Right kidney (tissue), 9 donors: ENCODE data around the gene ZNF586.
"Not testable (repeated sequence)": the region's sequence is repeated elsewhere in the genome, so short reads cannot be mapped to it uniquely, and the experiment has no call there.

Experiments used
- DNase-seq: peaks from one replicate; pipeline ENCODE4 v3.0.0-alpha.2; 2016
- long read RNA-seq, 8 donors: transcript quantifications; one replicate each; lab custom pipeline, GENCODE V29; 2026

ZNF586 gene
- long read RNA-seq, donor 1, partial matches to known transcripts = 0 of 5 reads
- long read RNA-seq, donor 1, other reads (novel, unspliced or antisense) = 0 of 5 reads
- long read RNA-seq, donor 2 = 0 reads
- long read RNA-seq, donor 3, partial matches to known transcripts = 8 of 9 reads
- long read RNA-seq, donor 3, other reads (novel, unspliced or antisense) = 0 of 9 reads
- long read RNA-seq, donor 4, partial matches to known transcripts = 13 of 25 reads
- long read RNA-seq, donor 4, other reads (novel, unspliced or antisense) = 5 of 25 reads
- long read RNA-seq, donor 5, partial matches to known transcripts = 0 of 3 reads
- long read RNA-seq, donor 5, other reads (novel, unspliced or antisense) = 0 of 3 reads
- long read RNA-seq, donor 6, partial matches to known transcripts = 0 of 4 reads
- long read RNA-seq, donor 6, other reads (novel, unspliced or antisense) = 0 of 4 reads
- long read RNA-seq, donor 7, partial matches to known transcripts = 0 of 4 reads
- long read RNA-seq, donor 7, other reads (novel, unspliced or antisense) = 0 of 4 reads
- long read RNA-seq, donor 8, partial matches to known transcripts = 0 of 4 reads
- long read RNA-seq, donor 8, other reads (novel, unspliced or antisense) = 0 of 4 reads

DNA sequence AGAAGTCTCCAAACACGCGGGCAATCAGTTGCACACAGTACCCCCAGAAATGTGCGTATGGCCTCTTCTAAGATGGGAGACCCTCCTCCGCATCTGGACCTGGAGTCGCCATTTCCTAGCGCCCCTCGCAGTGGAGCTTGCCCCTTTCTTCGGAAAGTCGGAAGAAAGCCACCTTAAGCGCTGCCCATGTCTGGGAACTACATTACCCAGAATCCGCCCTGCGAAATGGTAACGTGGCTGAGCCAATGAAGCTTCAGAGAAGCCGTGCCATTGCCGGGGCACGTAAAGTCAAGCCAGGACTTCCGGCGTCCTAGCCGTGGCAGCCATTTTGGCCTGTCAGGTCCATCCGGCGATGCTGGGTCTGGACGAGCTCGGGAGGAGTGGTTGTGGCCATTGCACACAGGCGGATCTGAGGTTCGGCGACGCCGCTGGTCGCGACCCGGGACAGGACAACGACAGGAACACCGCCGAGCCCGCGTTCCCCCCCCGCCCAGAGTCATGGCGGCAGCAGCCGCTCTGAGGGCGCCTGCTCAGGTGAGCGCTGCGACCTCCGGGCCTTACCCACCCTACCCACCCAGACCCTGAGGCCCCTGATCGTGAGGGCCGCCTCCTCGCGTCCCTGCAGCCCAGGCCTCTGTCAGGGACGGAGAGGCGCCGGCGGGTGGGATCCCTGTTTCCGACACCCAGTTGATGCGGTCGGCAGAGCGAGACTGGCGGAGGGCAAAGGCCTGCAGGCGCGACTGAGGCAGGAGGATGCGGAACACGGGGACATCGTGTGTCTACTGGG lies at the start of gene ZNF586:
TSS of gene ZNF586 (plus strand) at position 332 of the 787 bp plus-strand sequence. CDS start at position 499, 167 bp downstream.
- DNase-seq = peak; percentile 83

DNA sequence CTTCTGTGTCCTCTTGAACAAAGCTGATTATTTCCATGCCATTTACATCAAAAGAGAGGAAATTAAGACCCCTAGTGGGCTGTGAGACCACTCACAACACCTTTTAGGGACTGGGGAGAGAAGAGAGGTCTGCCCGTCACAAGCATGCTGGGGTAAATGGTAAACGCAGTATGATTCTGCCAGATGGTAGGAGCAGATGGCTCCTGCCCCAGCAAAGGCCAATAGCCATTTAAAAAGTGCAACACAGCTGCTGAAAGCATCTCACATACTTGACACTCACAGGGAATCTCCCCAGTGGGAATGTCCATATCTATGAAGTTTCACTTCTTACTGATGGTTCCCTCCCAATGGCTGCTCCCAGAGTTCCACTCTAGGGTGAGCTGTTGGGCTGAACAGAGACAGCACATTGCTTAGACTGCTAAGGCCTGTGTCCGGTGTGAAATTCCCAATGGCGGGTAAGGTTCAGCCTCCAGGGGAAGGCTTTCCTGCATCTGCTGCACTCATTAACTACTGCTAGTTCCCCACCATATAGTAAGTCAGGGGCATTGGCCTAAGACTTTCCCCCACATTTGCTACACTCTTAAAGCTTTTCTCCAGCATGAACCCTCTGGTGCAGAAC lies 49.5 kb upstream of the ZNF586 start:
- DNase-seq = no peak

DNA sequence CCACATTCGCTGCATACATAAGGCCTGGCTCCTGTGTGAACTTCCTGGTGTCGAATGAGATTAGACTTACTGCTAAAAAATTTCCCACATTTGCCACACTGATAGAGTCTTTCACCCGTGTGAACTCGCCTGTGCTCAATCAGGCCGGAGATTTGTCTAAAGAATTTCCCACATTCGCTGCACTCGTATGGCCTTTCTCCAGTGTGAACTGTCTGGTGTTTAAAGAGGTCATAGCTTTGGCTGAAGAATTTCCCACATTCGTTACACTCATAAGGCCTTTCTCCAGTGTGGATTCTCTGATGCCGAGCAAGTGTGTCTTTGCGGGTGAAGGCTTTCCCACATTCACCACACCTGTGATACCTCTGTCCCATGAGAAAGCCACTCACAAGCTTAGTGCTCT lies 48.6 kb upstream of the ZNF586 start:
- DNase-seq = no peak

DNA sequence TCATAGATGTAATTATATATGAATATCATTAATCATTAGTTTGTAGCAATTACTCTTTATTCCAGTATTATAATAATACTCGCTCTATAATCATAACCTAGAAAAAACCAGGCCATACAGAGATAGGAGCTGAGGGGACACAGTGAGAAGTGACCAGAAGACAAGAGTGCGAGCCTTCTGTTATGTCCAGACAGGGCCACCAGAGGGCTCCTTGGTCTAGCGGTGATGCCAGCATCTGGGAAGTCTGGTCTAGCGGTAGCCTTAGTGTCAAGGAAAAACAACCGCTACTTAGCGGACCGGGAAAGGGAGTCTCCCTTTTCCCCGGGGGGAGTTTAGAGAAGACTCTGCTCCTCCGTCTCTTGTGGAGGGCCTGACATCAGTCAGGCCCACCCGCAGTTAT lies 31.2 kb upstream of the ZNF586 start:
- DNase-seq = peak; percentile 49

DNA sequence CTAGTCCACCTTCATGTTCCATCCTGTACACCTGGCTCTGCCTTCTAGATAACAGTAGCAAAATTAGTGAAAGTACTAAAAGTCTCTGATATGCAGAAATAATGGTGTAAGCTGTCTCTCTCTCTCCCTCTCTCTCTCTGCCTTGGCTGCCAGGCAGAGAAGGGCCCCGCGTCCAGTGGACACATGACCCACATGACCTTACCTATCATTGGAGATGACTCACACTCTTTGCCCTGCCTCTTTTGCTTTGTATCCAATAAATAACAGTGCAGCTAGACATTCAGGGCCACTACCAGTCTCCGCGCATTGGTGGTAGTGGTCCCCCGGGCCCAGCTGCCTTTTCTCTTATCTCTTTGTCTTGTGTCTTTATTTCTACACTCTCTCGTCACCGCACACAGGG lies 30.7 kb upstream of the ZNF586 start:
- DNase-seq = not testable (repeated sequence)

DNA sequence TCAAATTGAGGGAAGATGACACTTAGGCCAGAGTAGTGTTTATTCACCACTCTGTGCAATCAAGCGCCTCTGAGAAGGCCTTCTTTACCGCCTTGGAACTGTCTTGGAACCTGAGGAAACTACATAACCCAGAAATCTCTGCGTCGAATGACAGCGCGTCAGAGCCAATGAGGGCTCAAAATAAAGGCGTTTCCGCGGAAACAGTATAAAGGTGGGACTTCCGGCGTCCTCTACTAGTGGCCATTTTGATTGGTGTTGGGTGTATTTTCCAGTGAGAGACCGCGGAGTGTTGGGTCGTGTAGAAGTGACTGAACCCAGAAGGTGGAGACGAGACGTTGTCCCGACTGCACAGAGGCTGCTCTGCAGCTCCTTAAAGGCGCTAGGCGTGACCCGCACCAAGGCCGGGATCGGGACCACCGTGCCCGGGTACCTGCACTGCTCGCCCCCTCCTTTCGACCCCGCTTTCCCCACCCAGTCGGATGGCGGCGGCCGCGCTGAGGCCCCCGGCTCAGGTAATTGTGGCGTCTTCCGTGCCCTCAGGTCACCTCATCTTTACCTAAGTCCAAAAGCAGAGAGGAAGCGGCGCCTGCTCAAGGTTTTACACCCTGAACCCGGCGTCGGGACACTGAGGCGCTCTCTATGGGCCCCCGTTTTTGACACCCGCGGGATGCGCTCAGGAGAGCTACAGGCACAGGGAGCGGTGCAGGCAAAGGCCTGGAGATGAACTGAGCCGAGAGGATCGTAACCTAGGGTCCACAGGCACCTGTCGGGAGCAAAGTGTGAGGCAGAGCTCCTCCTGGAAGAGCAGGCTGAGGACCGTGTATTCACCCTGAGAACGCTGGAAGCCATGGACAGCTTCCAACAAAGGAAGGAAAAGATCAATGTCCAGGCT lies 22.6 kb upstream of the ZNF586 start, which contains the start of gene ZNF776:
TSS of gene ZNF776 (plus strand) at position 236 of the 892 bp plus-strand sequence. CDS start at position 480, 244 bp downstream.
- DNase-seq = peak; percentile 90

DNA sequence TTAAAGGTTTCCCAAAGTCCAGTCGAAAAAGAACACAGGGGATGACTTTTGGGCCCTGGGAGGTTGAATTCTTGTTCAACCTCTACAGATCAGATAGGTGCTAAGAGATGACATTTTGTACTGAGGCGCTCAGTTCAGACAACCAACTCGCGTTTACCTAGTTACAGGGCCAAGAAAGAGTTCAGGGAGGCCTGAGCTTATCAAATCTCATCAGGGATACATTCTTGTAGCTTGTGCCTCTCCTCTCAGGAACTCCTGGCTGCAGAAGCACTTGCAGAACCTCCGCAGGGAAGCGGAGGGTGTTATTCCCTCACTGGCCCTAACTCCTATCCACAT lies 22.0 kb upstream of the ZNF586 start:
- no peak for DNase-seq

DNA sequence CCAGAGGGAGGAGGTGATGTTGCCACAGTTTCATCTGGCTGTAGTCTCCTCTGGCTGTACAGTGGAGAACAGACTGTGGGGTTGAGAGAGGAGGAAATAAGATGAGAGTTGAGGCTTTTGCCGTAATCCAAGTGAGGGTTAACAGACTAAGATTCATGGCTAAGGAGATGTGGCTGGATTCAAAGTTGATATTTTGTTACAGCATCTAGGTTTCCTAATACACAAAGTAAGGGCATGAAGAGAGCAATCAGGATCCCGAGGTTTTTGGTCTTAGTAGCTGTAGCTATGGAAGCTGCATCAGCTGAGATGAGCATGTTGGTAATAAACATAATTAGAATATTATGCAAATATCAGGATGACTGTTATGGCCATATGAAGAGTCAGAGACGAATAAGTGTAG lies 21.4 kb upstream of the ZNF586 start:
- no peak for DNase-seq

DNA sequence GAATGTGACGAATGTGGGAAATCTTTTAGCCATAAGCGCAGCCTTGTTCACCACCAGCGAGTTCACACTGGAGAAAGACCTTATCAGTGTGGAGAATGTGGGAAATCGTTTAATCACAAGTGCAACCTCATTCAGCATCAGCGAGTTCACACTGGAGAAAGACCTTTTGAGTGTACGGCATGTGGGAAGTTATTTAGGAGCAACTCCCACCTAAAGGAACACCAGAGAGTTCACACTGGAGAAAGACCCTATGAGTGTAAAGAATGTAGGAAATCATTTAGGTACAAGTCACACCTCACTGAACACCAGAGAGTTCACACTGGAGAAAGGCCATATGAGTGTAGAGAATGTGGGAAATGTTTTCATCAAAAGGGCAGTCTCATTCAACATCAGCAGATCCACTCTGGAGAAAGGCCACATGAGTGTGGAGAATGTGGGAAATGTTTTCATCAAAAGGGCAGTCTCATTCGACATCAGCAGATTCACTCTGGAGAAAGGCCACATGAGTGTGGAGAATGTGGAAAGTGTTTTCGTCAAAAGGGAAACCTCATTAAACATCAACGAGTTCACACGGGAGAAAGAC lies 15.3 kb upstream of the ZNF586 start:
- DNase-seq = no peak

DNA sequence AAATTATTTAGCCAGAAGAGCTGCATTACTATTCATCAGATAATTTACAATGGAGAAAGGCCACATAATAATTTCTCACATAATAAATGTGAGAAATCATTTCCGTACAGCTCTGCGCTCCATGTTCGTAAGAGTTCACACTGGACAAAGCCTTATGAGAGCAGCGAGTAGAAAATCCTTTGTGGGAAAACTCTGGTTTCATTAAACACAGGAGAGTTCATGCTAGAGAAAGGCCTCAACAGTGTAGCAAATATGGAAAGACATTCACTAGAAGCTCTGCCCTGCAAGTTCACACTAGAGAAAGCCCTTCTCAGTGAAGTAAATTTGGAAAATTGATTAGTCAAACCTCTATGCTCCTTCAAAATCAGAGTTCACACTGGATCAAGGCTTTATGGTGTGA lies 14.4 kb upstream of the ZNF586 start:
- DNase-seq = no peak

DNA sequence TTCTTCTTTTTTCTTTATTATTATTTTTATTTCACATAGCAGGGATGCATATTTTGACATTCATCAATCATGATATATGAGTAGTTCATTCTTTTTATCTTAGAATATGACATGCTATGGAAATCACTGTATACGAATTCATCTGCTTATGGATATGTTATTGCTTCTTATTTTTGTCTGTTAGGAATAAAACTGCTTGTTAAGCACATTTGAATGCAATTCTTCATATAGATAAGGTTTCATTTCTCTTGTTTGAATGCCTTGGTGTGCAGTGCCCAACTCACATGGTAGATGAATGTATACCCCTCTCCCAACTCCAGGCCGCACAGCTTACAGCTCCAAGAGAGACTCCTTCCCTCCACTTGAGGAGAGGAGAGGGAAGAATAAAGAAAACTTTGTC lies 11.5 kb upstream of the ZNF586 start:
- no peak for DNase-seq

DNA sequence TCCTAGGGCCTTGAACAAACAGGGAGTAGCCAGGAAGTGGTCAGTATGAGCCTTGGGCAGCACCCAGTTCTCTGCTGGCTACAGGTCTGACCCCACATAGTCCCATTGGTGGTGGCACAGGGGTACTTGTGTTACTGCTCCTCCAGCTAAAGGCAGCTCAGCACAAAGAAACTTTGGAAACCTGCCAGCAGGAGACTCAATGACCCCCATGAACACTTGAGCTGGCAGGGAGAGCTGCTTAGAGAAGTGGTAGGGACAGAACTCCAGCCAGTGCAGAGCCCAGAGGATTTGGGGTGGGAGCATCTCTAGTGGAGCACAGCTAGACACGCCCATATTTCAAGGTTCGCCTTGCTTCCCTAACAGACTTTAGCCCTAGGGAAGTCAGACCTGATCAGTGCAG lies 10.4 kb upstream of the ZNF586 start:
- DNase-seq = no peak

DNA sequence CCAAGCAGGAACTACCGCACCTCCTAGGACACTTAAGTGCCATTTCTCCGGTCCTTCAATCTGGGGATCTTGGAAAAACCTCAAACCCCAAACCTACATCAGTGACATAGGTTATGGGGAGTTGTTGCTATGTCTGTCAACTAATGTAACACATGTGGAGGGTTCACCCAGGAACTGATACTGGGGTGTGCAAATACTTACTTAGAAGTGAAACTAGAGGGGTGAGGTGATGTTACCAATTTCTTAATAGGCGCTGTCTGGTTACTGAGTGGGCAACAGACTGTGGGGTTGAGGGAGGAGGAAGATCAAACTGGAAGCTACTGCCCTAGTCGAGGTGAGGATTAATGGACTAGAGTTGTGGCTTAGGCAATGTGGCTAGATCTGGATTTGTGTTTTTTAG lies 1.9 kb downstream of the ZNF586 start:
- DNase-seq = no peak

DNA sequence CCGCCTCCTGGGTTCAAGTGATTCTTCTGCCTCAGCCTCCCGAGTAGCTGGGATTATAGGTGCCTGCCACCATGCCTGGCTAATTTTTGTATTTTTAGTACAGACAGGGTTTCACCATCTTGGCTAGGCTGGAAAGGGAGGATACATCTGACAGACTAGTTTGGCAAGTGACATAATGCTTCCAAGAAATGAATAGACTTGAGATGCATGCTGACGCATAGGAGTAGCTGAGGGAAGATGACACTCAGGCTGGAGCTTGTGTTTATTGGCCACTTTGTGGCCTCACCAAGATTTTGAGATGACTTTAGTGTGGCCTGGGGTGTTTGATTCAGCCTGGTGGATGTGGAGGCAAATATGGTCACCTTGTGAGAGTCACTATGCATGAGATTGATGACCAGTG lies 4.0 kb downstream of the ZNF586 start:
- no peak for DNase-seq

DNA sequence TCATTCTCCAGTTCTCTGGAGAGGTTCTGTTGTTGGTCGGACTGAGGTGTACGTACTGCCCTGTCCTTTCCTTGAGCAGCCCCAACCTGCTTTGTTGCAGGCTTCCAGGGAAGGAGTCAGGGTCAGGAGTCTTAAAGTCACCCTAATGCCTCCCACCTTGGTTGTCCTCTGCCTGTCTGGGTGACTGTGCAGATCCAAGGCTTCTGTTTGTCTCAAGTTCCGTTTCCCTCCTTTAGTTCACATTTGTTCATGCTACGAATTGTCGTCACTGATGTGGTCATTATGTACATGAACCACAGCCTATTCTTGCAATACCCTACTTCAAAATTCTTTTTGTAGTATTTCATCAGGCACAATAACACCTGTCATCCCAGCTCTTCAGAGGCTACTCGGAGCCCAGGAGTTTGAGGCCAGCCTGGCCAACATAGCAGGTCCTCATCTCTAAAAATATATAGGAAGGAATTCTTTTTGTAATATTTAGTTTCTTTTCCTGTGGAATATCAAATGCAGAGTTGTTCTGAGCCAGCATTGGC lies 7.4 kb downstream of the ZNF586 start:
- DNase-seq = no peak

DNA sequence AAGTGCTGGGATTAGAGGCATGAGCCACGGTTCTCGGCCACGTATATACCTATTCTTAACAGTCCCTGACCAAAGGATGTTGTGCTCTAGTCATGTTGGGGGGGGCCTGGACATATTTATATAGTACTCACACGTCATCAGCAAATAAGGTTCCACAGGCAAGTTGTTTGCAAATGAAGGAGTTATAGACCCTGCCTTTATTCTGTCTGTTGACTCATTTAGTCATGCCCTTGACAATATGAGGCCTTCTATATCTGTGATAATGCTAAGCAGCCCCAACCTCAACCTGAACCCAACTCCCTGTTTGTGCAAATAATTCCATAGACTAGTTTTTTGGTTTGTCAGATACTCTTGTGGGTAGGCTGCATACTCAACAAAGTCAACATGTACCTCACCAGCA lies 8.9 kb downstream of the ZNF586 start:
- DNase-seq = no peak

DNA sequence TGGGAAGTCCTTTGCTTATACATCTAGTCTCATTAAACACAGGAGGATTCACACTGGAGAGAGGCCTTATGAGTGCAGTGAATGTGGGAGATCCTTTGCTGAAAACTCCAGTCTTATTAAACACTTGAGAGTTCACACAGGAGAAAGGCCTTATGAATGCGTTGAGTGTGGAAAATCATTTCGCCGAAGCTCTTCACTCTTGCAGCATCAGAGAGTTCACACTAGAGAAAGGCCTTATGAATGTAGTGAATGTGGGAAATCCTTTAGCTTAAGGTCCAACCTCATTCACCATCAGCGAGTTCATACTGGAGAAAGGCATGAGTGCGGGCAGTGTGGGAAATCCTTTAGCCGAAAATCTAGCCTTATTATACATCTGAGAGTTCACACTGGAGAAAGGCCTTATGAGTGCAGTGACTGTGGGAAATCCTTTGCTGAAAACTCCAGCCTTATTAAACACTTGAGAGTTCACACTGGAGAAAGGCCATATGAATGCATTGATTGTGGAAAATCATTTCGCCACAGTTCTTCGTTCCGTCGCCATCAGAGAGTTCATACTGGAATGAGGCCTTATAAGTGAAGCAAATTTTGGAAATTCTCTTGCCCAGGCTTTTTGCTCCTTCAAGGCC lies 9.9 kb downstream of the ZNF586 start:
- no peak for DNase-seq

DNA sequence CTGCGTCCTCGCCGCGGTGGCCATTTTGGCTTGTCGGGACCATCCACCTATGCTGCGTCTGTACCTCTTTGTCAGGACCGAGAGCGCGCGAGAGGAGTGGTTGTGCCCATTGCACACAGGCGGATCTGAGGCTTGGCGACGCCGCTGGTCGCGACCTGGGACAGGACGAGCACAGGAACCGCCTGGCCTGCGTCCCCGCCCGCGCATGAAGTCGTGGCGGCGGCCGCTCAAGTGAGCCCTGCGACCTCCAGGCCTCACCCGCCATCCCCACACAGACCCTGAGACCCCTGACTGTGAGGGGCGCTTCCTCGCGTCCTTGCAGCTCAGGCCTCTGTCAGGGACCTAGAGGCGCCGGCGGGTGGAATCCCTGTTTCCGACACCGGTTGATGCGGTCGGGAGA lies 16.8 kb downstream of the ZNF586 start:
- no peak for DNase-seq

DNA sequence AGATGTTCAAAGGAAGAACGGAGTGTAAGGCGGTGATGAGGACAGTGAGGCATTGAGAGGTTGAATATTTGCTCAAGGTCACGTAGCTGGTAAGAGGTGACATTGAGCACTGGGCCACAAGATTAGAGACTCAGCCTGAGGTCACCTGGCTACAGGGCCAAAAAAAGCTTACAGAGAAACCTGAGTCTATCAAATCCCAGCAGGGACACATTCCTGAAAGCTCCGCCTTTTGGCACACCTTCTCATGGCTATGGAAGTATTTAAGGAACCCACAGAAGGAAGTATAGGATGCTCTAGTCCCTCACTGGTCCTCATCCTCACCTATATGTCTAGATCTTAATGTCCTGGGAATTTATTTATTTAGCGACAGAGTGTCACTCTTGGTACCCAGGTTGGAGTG lies 17.4 kb downstream of the ZNF586 start:
- DNase-seq = no peak

DNA sequence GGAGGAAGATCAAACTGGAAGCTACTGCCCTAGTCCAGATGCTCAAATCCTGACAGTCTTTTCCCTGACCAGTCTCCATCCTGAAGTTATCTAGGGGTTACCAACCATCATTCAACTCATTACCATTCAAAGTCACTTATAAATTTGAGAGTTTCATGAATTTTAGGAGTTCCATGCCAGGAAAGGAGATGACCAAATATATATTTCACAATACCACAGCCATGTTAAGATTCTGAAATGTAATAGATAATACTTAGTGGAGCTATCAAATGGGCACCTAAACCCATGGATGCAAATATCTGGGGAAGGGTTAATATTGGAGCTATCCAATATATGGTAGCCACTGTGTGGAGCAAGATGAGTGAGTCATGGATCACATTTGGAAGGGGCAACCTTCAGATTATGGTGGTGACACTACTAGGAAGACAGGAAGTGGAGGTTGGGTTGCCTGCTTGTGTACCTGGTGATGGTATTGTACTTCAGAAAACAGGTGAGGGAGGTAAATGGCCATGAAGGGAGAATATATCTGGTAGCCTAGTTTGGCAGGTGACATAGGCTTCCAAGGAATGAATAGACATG lies 18.7 kb downstream of the ZNF586 start:
- DNase-seq = no peak
